ENCODE data around the gene GLB1L3.

DNA sequence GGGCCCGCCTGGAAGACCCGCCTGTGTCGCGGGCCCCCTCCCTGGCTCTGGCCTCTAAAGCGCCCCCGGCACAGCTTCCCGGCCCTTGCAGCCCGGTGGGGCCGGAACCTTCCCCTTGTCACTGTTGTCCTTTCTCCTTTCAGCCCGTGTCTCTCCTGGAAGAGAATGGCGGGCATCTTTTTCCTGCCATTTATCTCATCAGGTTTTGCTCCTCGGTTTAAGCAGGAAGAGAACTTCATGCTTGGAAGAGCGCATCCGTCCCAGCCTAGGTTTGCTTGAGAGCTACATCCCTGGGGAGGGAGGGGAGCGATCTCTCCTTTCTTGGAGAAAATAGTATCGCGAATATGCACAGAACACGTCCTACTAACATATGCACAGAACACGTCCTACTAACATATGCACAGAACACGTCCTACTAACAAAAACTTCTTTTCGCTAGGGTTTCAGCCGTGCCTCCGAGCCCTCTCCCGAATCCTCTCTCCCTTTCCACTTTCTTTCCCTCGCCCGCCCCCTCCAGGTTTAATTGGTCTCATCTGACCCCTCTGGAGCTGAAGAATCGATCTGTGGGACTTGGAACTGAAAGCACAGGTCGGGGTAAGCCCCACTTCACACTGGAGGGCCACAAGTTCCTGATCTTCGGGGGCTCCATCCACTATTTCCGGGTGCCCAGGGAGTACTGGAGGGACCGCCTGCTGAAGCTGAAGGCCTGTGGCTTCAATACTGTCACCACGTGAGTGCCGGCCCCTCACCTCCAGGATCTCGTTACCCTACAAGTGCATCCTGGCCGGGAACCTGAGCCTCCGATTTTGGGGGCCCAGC is 1.2 kb downstream of the GLB1L3 start:
- TF ChIP-seq POLR2A (IDR thresholded peaks at IDR 0.05) = no peak
- TF ChIP-seq, protein P1, sequence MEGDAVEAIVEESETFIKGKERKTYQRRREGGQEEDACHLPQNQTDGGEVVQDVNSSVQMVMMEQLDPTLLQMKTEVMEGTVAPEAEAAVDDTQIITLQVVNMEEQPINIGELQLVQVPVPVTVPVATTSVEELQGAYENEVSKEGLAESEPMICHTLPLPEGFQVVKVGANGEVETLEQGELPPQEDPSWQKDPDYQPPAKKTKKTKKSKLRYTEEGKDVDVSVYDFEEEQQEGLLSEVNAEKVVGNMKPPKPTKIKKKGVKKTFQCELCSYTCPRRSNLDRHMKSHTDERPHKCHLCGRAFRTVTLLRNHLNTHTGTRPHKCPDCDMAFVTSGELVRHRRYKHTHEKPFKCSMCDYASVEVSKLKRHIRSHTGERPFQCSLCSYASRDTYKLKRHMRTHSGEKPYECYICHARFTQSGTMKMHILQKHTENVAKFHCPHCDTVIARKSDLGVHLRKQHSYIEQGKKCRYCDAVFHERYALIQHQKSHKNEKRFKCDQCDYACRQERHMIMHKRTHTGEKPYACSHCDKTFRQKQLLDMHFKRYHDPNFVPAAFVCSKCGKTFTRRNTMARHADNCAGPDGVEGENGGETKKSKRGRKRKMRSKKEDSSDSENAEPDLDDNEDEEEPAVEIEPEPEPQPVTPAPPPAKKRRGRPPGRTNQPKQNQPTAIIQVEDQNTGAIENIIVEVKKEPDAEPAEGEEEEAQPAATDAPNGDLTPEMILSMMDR (IDR thresholded peaks at IDR 0.05) = no peak
- no peak for TF ChIP-seq POLR2AphosphoS5 (IDR thresholded peaks at IDR 0.05)
